VCaP (cell line): ENCODE results near the gene TNFRSF1B.

Experiments used
- H3K27ac ChIP-seq: fragments of 450-650 bp; 2 replicates; pipeline ENCODE4 v1.5.1; 2017
- CTCF ChIP-seq: fragments of 450-650 bp; conservative IDR thresholded peaks from 2 replicates; pipeline ENCODE4 v1.5.1; 2017; ENCODE audit warnings: mild to moderate bottlenecking, moderate library complexity

Gene TNFRSF1B

GRCh38 chr1:12161662-12162458, 4.9 kb upstream of the TNFRSF1B start:
- no peak overlapping the region for H3K27ac ChIP-seq
- TF ChIP-seq CTCF, result no peak

DNA sequence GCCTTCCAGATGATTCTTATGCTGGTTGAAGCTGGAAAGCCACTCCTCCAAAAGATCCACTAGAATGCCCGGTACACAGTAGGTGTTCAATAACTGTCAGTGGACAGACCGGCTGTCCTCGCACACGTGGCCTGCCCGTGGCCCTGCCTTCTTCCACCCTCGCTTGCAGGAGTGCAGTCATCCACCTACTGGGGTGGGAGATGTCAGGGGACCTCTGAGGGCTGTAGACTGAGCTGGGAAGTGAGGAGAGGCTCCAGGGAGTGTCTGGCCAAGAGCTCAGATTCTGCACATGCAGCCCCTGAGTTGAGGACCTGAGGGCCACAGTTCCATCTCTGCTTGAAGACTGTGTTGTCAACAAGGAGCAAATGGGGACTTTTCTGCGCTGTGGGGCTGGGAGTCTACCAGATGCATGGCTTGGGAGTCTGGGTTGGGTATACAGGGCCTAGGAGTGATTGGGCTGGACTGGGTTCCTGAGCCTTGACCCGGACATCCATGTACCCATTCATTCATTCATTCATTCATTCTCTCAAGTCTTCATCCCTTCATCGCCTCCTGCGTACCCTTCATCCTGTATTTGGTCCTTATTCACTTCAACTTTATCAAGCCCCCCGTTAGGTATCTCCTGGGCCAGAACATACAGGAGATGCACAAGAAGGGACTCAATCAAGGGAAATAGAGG, 4.2 kb upstream of the TNFRSF1B start:
- H3K27ac ChIP-seq, result no peak overlapping the region
- TF ChIP-seq CTCF, result no peak

- no peak for TF ChIP-seq CTCF
- H3K27ac ChIP-seq, result no peak overlapping the region
Observed at GRCh38 chr1:12163210-12163609, 3.6 kb upstream of the TNFRSF1B start.

DNA sequence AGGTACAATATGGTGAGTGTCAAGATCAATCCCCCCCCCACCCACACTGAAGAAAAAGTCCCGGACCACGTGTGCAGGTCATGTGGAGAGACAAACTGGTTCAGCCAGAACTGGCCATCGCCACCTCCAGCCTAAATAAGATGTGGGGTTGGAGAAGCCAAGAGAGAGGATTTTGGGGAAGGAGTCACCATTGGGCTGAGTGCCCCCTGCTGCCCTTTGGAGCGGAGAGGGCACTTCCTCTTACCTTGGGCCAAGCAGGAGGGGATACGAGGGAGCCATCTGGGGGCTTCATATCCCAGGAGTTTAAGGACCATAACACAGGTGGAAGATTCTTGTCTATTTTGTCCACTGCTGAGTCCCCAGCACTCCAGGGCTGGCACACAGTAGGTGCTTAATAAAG, 2.6 kb upstream of the TNFRSF1B start:
- no peak for TF ChIP-seq CTCF
- no peak overlapping the region for H3K27ac ChIP-seq

GRCh38 chr1:12165342-12165741, 1.4 kb upstream of the TNFRSF1B start:
- TF ChIP-seq CTCF, result no peak
- no peak overlapping the region for H3K27ac ChIP-seq

GRCh38 chr1:12167493-12168429, 970 bp downstream of the TNFRSF1B start:
- H3K27ac ChIP-seq, result no peak overlapping the region
- TF ChIP-seq CTCF, result no peak
